Measurements from ENCODE around the gene REV1.

REV1 gene

DNA sequence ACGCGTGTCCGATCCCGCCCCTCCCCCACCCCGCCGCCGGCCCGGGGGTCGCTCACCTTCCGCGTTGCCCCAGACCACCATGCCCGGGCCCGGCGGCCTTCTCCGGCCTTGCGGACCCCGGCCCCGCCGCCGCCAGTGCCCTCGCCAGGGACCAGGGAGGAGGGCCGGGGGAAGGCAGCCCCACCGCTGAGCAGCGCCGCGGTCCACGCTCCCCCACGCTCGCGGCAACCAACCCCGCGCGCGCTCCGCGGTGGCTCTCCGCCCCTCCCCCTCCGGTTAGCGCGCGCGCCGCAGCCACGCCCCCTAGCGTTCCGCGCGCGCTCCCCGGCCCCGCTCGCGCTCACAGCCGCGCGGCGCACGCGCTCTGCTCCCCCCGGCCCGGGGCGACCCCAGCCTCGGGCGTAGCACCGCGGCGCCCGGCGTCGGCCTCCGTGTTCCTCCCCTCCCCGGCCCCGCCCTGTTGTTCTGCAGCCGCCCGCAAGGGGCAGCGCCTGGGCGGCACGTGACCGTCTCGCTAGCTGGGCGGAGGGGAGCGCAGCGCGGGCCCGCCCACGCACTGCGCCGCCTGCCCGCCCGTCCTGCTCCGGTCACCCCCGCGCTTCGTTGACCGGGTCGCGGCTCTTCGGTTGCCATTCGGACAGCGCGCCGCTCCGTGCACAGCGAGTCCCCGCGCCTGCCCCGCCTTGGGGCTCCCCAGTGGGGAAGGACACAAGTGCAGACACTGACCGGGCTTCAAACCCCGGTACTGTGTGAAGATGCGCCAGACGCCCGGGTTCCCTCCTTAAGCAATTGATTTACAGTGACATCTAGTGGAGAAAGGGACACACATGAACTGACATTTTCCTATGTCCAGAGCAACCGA is at the start of gene REV1:
Gene REV1 (minus strand): TSS at position 257 of the 862 bp plus-strand sequence. CDS start 25,042 bp downstream, outside the sequence.
- H3K36me3 ChIP-seq (ENCODE audit: low read length): no peaks in the 10 kb centered on the region
- H3K9ac ChIP-seq (ENCODE audit: low read length): peak within 1 kb of the TSS; percentile 82
- peaks cover 7% of the 10 kb centered on the region; the same call in 1 of the 2 replicates for H3F3A ChIP-seq (ENCODE audit: insufficient read depth)
- H3K27ac ChIP-seq (ENCODE audit: low read depth, low read length): peak within 1 kb of the TSS; percentile 64
- peak within 1 kb of the TSS; percentile 85 for H3K4me2 ChIP-seq (ENCODE audit: low read depth, low read length, poor library complexity, severe bottlenecking)
- H3K9me2 ChIP-seq (replicated peaks; ENCODE audit: insufficient read depth, low read length): no peaks in the 10 kb centered on the region
- no peaks in the 10 kb centered on the region for H3K27me3 ChIP-seq (ENCODE audit: low read length)
- peaks cover 32% of the 10 kb centered on the region for H3K79me2 ChIP-seq (ENCODE audit: insufficient read depth, low read length)
- H3K9me3 ChIP-seq (ENCODE audit: insufficient read depth, low read length): no peaks in the 10 kb centered on the region
- H4K20me1 ChIP-seq (ENCODE audit: low read depth, low read length): peaks cover 8% of the 10 kb centered on the region; the same call in 1 of the 2 replicates
- H2AFZ ChIP-seq (ENCODE audit: low read depth, low read length, severe bottlenecking): peak within 1 kb of the TSS; percentile 97
- TF ChIP-seq, protein P1, sequence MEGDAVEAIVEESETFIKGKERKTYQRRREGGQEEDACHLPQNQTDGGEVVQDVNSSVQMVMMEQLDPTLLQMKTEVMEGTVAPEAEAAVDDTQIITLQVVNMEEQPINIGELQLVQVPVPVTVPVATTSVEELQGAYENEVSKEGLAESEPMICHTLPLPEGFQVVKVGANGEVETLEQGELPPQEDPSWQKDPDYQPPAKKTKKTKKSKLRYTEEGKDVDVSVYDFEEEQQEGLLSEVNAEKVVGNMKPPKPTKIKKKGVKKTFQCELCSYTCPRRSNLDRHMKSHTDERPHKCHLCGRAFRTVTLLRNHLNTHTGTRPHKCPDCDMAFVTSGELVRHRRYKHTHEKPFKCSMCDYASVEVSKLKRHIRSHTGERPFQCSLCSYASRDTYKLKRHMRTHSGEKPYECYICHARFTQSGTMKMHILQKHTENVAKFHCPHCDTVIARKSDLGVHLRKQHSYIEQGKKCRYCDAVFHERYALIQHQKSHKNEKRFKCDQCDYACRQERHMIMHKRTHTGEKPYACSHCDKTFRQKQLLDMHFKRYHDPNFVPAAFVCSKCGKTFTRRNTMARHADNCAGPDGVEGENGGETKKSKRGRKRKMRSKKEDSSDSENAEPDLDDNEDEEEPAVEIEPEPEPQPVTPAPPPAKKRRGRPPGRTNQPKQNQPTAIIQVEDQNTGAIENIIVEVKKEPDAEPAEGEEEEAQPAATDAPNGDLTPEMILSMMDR (IDR thresholded peaks at IDR 0.05; ENCODE audit: insufficient read depth, low read length, poor library complexity, severe bottlenecking): no peak
- TF ChIP-seq EZH2phosphoT487 (conservative IDR thresholded peaks at IDR 0.05; ENCODE audit: low read length): no peak
- peak within 1 kb of the TSS; percentile 95 for H3K4me3 ChIP-seq (ENCODE audit: insufficient read depth, low read length, poor library complexity, severe bottlenecking)

DNA sequence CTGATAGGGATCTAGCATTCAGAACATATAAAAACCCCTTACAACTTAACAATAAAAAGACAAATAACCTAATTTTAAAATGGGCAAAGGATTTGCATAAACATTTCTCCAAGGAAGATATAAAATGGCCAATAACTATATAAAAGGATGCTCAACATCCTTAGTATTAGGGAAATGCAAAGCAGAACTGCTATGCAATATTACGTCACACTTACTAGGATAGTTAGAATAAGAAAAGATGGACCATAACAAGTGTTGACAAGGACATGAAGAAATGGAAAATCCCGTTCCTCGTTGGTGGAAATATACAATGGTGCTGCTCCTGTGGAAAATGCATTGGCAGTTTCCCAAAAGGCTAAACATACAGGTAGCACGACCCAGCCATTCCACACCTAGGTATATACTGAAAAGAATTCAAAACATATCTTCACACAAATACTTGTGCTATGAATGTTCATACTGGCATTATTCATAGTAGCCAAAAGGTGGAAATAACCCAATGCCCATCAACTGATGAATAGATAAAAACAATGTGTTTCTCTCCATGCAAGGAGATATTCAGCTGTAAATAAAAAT is 48.2 kb upstream of the REV1 start:
- Histone ChIP-seq H3K27me3 (ENCODE audit: low read length) (no peaks in the 10 kb centered on the region), H2AFZ (ENCODE audit: low read depth, low read length, severe bottlenecking) (no peak overlapping the region), H4K20me1 (ENCODE audit: low read depth, low read length) (no peaks in the 10 kb centered on the region), H3K36me3 (ENCODE audit: low read length) (no peaks in the 10 kb centered on the region), H3K4me2 (ENCODE audit: low read depth, low read length, poor library complexity, severe bottlenecking) (no peak overlapping the region), H3K27ac (ENCODE audit: low read depth, low read length) (no peak overlapping the region), H3K9ac (ENCODE audit: low read length) (no peak overlapping the region), H3K79me2 (ENCODE audit: insufficient read depth, low read length) (no peaks in the 10 kb centered on the region), H3K4me3 (ENCODE audit: insufficient read depth, low read length, poor library complexity, severe bottlenecking) (no peak overlapping the region), H3K9me3 (ENCODE audit: insufficient read depth, low read length) (no peaks in the 10 kb centered on the region), H3F3A (ENCODE audit: insufficient read depth) (no peaks in the 10 kb centered on the region), H3K9me2 (replicated peaks; ENCODE audit: insufficient read depth, low read length) (no peaks in the 10 kb centered on the region)
- no peak for TF ChIP-seq EZH2phosphoT487 (conservative IDR thresholded peaks at IDR 0.05; ENCODE audit: low read length)
- TF ChIP-seq, protein P1 (IDR thresholded peaks at IDR 0.05; ENCODE audit: insufficient read depth, low read length, poor library complexity, severe bottlenecking): no peak

GRCh38 chr2:99524056-99524455 is 34.2 kb upstream of the REV1 start:
- no peak overlapping the region for H3K4me2 ChIP-seq (ENCODE audit: low read depth, low read length, poor library complexity, severe bottlenecking)
- no peak overlapping the region for H2AFZ ChIP-seq (ENCODE audit: low read depth, low read length, severe bottlenecking)
- no peak overlapping the region for H3K4me3 ChIP-seq (ENCODE audit: insufficient read depth, low read length, poor library complexity, severe bottlenecking)
- H3F3A ChIP-seq (ENCODE audit: insufficient read depth): no peaks in the 10 kb centered on the region
- no peaks in the 10 kb centered on the region for H3K36me3 ChIP-seq (ENCODE audit: low read length)
- H3K79me2 ChIP-seq (ENCODE audit: insufficient read depth, low read length): no peaks in the 10 kb centered on the region
- no peak overlapping the region for H3K27ac ChIP-seq (ENCODE audit: low read depth, low read length)
- H3K9me2 ChIP-seq (replicated peaks; ENCODE audit: insufficient read depth, low read length): no peaks in the 10 kb centered on the region
- no peak overlapping the region for H3K9ac ChIP-seq (ENCODE audit: low read length)
- no peaks in the 10 kb centered on the region for H4K20me1 ChIP-seq (ENCODE audit: low read depth, low read length)
- TF ChIP-seq, protein P1 (IDR thresholded peaks at IDR 0.05; ENCODE audit: insufficient read depth, low read length, poor library complexity, severe bottlenecking): no peak
- TF ChIP-seq EZH2phosphoT487 (conservative IDR thresholded peaks at IDR 0.05; ENCODE audit: low read length): no peak
- H3K9me3 ChIP-seq (ENCODE audit: insufficient read depth, low read length): no peaks in the 10 kb centered on the region
- H3K27me3 ChIP-seq (ENCODE audit: low read length): no peaks in the 10 kb centered on the region

Data from SU-DHL-6 (cell line).